Aorta (tissue), 5 donors: Measurements from ENCODE around the gene EDIL3. TPM values are rescaled to one million over a fixed set of nuclear protein-coding genes. Genes with fewer than 3 reads are reported as not detected.

Source experiments
- ATAC-seq: fragments of 200-7000 bp; cut with Tn5 transposase; one replicate; pipeline ENCODE4 v1.9.1; 2022; ENCODE audit warnings: moderate library complexity; ENCODE audit not compliant: low FRiP score
- DNase-seq, 2 donors: peaks; one replicate each; pipeline ENCODE4 v3.0.0-alpha.2; 2020
- H3K27ac ChIP-seq, 2 donors: one replicate each; pipeline ENCODE4 v1.5.1; 2013; ENCODE audit warnings: low read length in 2 of 2, mild to moderate bottlenecking in 2 of 2, moderate library complexity in 2 of 2, control low read depth in 1 of 2, inconsistent platforms in 1 of 2, low read depth in 1 of 2
- H3K27me3 ChIP-seq, 2 donors: one replicate each; pipeline ENCODE4 v1.6.1; 2013; ENCODE audit warnings: control low read depth in 1 of 2, low read length in 1 of 2, mild to moderate bottlenecking in 1 of 2, moderate library complexity in 1 of 2; ENCODE audit not compliant: insufficient read depth in 2 of 2, control insufficient read depth in 1 of 2
- H3K36me3 ChIP-seq, 2 donors: one replicate each; pipeline ENCODE4 v1.6.1; 2013; ENCODE audit warnings: control low read depth in 1 of 2, low read length in 1 of 2, mild to moderate bottlenecking in 1 of 2; ENCODE audit not compliant: insufficient read depth in 2 of 2, control insufficient read depth in 1 of 2
- H3K4me1 ChIP-seq, 2 donors: one replicate each; pipeline ENCODE4 v1.6.1; 2013; ENCODE audit warnings: low read length in 2 of 2, control low read depth in 1 of 2, mild to moderate bottlenecking in 1 of 2, moderate library complexity in 1 of 2; ENCODE audit not compliant: insufficient read depth in 2 of 2, control insufficient read depth in 1 of 2
- H3K4me3 ChIP-seq, 2 donors: one replicate each; pipeline ENCODE4 v1.5.1; 2013; ENCODE audit warnings: low read length in 2 of 2, control low read depth in 1 of 2, mild to moderate bottlenecking in 1 of 2
- H3K9me3 ChIP-seq: one replicate; pipeline ENCODE4 v1.6.1; 2013; ENCODE audit warnings: mild to moderate bottlenecking, low read length; ENCODE audit not compliant: control insufficient read depth
- WGBS, 2 donors: extraction: QIAGEN DNeasy Blood & Tissue Kit; methylation state at CpG; one replicate each; pipeline ENCODE4 v1.1.7; 2013; 5-methylcytosine and 5-hydroxymethylcytosine counted together
- intact Hi-C, 2 donors: fragments of 100-400 bp; cut with DNase I; formaldehyde crosslinking; loops; one replicate each; pipeline versions ENCODE4 v1.14.2 to v1.15.0; 2022
- polyA plus RNA-seq, 2 donors: library from polyadenylated mRNA; stranded (reverse); fragments of 200-250 nt; gene quantifications; one replicate each; pipeline ENCODE4 v1.2.3, GENCODE V29; 2013
- total RNA-seq, 2 donors: library from RNA; stranded (reverse); fragmentation: NEBNext Ultra II Directional; extraction: Animal tissue kit (Norgen Biotek cat#: 25700); gene quantifications; one replicate each; pipeline ENCODE4 v1.2.1, GENCODE V29; 2021
- donor health status: healthy with polysubstance abuse.
- donor health status: Bipolar disorder and iron deficiency.
- donor health status: DM: no; HTN: no; CAD: no.
- donor health status: DM: no; HTN: no; CAD: no.
- donor health status: DM: yes; HTN: yes; CAD: no.

The EDIL3 gene
- total and polyA plus RNA-seq, 4 donors, result 50.0 to 205 (median 122) TPM

DNA sequence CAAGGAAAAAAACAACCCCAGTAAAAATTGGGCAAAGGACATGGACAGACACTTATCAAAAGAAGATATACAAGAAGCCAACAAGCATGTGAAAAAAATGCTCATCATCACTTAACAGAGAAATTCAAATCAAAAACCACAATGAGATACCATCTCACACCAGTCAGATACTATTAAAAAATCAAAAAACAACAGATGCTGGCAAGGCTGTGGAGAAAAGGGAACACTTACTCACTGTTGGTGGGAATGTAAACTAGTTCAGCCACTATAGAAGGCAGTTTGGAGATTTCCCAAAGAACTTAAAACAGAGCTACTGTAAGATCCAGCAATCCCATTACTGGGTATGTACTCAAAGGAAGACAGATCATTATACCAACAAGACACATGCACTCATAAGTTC is 157.4 kb downstream of the EDIL3 start:
- intact Hi-C loops, result no loop called here
- Histone ChIP-seq H3K36me3 (no peaks in the 10 kb centered on the region), H3K9me3 (no peaks in the 10 kb centered on the region), H3K27ac (no peak overlapping the region), H3K4me3 (no peak overlapping the region), H3K27me3 (no peaks in the 10 kb centered on the region), H3K4me1 (peaks cover 0 to 1% of the 10 kb centered on the region in 2 donors)
- DNase-seq (no peak), ATAC-seq (no peak)

DNA sequence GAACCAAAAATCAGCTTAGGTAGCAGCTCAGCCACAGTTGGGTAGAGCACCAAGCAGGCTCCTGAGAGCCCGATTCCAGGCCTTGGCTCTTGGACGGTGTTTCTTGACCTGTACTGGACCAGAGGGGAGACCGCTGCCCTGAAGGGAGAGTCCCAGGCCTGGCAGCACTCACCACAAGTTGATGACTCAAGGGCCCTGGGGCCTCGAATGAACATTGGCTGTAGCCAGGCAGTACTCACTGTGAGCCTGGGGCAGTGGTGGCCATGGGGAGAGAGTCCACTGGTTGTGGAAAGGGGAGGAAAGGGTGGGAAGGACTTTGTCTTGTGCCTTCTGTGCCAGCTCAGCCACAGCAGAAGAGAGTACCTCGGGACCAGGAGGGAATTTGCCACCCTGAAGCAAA is 166.1 kb downstream of the EDIL3 start:
- intact Hi-C loops, result no loop called here
- 47% methylated on average over 5 of the region's 5 CpGs for WGBS, 2 donors
- H3K9me3 ChIP-seq, result no peaks in the 10 kb centered on the region
- H3K27me3 ChIP-seq, result no peaks in the 10 kb centered on the region
- H3K4me3 ChIP-seq, result no peak overlapping the region
- ATAC-seq (peak; percentile 34), DNase-seq (peak in 1 of 2 donors; percentile 73)
- H3K27ac ChIP-seq, result no peak overlapping the region
- H3K36me3 ChIP-seq, result no peaks in the 10 kb centered on the region
- H3K4me1 ChIP-seq, result no peaks in the 10 kb centered on the region

DNA sequence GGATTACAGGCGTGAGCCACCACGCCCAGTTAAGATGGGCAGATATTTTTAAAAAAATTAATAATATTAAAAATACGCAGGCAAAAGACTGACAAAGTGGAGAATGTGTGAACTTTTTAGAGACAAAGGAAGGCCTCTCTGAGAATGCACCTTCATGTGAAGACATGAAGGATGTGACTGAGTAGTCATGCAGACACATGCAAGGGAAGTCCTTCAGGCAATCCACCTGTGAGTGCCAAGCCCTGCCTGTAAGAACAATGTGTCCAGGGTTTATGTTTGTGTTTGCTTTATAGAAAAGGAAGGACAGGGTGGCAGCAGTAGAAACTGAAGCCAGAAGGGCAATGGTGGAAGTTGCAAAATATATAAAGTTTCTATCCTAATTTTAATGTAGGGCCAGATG is 169.2 kb downstream of the EDIL3 start:
- no peak overlapping the region for H3K27ac ChIP-seq
- WGBS, 2 donors, result 98% methylated on average over 3 of the region's 3 CpGs
- DNase-seq, result no peak

DNA sequence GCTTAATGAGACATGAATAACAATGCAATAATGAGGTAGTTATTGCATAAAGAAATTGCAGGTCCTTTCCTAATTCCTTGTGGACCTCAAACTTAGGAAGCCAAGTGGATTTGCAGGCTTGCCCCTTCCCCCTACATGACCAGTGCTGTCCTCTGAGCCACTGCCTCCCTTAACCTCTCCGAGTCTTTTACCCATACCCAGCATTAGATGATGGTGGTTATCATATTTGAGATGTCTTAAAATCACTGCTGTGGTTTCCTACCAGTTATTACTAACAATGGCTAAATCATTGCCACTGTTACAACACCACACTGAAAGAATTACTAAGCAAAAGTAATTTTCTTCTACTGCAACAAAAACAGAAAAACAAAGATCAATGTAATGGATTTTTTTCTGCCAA is 170.8 kb downstream of the EDIL3 start:
- H3K27ac ChIP-seq, result no peak overlapping the region
- H3K9me3 ChIP-seq, result no peaks in the 10 kb centered on the region
- 93 to 94% methylated on average over 1 of the region's 1 CpG for WGBS, 2 donors
- H3K36me3 ChIP-seq, result no peaks in the 10 kb centered on the region
- H3K4me3 ChIP-seq, result no peak overlapping the region
- DNase-seq, result no peak
- no peaks in the 10 kb centered on the region for H3K4me1 ChIP-seq
- intact Hi-C loops, result no loop called here
- no peaks in the 10 kb centered on the region for H3K27me3 ChIP-seq
- no peak for ATAC-seq

More for the DNA sequence above, 169.2 kb downstream of the EDIL3 start:
- Histone ChIP-seq H3K9me3 (no peaks in the 10 kb centered on the region), H3K27me3 (no peaks in the 10 kb centered on the region), H3K4me1 (no peaks in the 10 kb centered on the region), H3K36me3 (no peaks in the 10 kb centered on the region), H3K4me3 (no peak overlapping the region)
- intact Hi-C loops, result no loop called here
- no peak for ATAC-seq

DNA sequence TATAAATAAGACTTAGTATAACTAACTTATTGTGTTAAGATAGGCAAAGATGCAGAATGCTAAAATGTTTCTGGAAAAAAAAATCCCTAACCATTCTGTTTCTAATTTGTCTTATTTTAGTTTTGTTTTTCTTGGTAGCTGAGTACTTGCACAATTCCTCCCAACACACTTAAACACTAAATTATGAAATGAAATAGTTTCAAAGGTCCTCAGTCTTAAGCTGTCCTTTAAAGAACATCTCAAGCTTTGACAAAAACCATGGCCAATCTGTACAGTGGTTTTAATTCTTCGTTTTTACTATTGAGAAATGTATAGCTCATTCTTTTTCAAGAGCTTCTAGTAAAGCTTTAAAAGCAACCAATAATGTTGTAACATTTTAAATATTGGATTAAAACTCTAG is 171.5 kb downstream of the EDIL3 start:
- ATAC-seq (no peak), DNase-seq (no peak)
- Histone ChIP-seq H3K36me3 (no peaks in the 10 kb centered on the region), H3K27ac (no peak overlapping the region), H3K4me3 (no peak overlapping the region), H3K27me3 (no peaks in the 10 kb centered on the region), H3K9me3 (no peaks in the 10 kb centered on the region), H3K4me1 (no peaks in the 10 kb centered on the region)
- WGBS, 2 donors, result 40 to 67% methylated on average over 1 of the region's 1 CpG
- intact Hi-C loops, result no loop called here

DNA sequence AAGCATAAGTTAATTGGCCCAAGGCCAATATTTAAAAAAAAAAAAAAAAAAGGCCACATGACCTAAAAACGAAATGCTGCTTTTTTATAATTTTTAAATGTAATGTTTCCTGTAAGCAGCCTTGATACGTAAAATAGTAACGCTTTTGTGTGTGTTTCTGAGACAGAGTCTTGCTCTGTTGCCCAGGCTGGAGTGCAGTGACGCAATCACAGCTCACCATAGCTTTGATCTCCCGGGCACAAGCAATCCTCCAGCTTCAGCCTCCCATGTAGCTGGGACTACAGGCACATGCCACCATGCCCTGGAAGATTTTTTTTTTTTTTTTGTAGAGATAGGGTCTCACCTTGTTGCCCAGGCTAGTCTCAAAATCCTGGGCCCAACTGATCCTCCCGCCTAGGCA is 179.9 kb downstream of the EDIL3 start:
- ATAC-seq (no peak), DNase-seq (no peak)
- Histone ChIP-seq H3K27ac (no peak overlapping the region), H3K4me1 (no peaks in the 10 kb centered on the region), H3K36me3 (no peaks in the 10 kb centered on the region), H3K4me3 (no peak overlapping the region), H3K27me3 (no peaks in the 10 kb centered on the region), H3K9me3 (no peaks in the 10 kb centered on the region)
- intact Hi-C loops, result no loop called here
- WGBS, 2 donors, result 79 to 88% methylated on average over 6 of the region's 6 CpGs

DNA sequence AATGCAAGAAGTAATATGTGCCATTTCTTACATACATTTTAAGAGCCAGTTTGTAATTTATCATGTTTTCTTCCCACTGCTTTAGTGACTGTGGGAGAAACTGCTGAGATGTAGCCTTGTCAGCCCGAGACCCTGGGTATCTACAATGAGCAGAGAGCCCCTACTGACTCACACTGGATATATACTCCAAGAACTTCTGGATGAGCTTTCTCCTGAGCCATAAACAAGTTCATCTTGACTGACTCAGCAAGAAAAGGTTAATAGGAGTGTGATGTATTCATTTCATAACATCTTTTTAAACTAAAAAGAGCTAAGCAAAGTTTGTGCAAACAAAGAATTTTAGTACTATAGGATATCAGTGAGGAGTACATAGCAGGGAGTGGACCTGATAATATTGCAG is 182.5 kb downstream of the EDIL3 start:
- no peaks in the 10 kb centered on the region for H3K4me1 ChIP-seq
- intact Hi-C loops, result no loop called here
- DNase-seq (no peak), ATAC-seq (no peak)
- WGBS, 2 donors, result 47 to 81% methylated on average over 1 of the region's 1 CpG
- no peaks in the 10 kb centered on the region for H3K27me3 ChIP-seq
- no peak overlapping the region for H3K27ac ChIP-seq
- no peak overlapping the region for H3K4me3 ChIP-seq
- H3K36me3 ChIP-seq, result no peaks in the 10 kb centered on the region
- no peaks in the 10 kb centered on the region for H3K9me3 ChIP-seq

DNA sequence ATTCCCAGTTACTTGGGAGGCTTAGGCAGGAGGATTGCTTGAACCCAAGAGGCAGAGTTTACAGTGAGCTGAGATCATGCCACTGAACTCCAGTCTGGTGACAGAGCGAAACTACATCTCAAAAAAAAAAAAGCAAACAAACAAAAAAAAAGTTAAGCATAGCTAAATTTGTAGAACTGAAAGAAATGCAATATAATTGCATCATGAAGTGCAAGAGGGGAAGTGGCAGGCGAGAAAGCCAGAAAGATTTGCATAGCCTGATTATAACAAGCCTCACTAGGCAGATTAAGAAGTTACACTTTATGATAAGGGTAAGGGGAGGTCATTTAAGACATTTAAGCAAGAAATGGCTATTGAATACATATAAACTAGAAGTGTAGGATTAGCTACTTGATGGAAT is 187.1 kb downstream of the EDIL3 start:
- no peaks in the 10 kb centered on the region for H3K27me3 ChIP-seq
- no peaks in the 10 kb centered on the region for H3K9me3 ChIP-seq
- no peaks in the 10 kb centered on the region for H3K36me3 ChIP-seq
- no peak overlapping the region for H3K4me3 ChIP-seq
- 95 to 96% methylated on average over 2 of the region's 2 CpGs for WGBS, 2 donors
- H3K27ac ChIP-seq, result no peak overlapping the region
- ATAC-seq, result no peak
- H3K4me1 ChIP-seq, result no peaks in the 10 kb centered on the region
- DNase-seq, result no peak
- intact Hi-C loops, result no loop called here

DNA sequence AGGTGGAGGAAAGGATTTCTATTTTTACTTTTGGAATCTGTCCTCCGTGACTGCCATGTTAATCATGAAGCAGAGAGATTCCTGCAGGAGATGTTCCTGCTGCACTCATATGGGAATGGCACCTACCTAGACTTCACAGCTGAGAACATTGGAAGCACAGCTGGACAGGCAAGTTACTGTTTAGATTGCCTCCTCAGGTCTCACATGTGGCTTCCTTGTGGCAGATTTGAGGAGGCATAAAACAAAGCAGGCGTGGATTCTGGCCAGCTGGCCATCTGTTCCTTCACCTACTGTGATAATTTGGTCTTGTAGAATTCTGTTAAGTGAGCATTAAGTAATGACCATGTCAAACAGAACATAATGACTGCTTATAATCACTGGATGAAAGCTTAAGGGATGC is 193.4 kb downstream of the EDIL3 start:
- Histone ChIP-seq H3K4me1 (peaks cover 0 to 4% of the 10 kb centered on the region in 2 donors), H3K9me3 (no peaks in the 10 kb centered on the region), H3K4me3 (no peak overlapping the region), H3K36me3 (no peaks in the 10 kb centered on the region), H3K27me3 (no peaks in the 10 kb centered on the region), H3K27ac (no peak overlapping the region)
- 35 to 49% methylated on average over 2 of the region's 2 CpGs for WGBS, 2 donors
- ATAC-seq (no peak), DNase-seq (no peak)
- intact Hi-C loops, result no loop called here
